Ovary (tissue), 3 donors: ENCODE data around the gene KNOP1.

Source experiments
- CTCF ChIP-seq, 3 donors: fragments of 450-650 bp in 2 of 3; fragments of 200-600 bp in 1 of 3; IDR thresholded peaks; one replicate each; pipeline versions ENCODE4 v1.5.1 to v1.8.0; 2016 to 2022; ENCODE audit warnings: antibody characterized with exemption in 3 of 3, mild to moderate bottlenecking in 1 of 3
- EP300 ChIP-seq: sonication (generic); formaldehyde crosslinking; IDR thresholded peaks from one replicate; pipeline ENCODE4 v1.6.1; 2017; ENCODE audit warnings: antibody characterized with exemption
- POLR2A ChIP-seq: fragments of 450-650 bp; IDR thresholded peaks from one replicate; pipeline ENCODE4 v1.6.1; 2017; ENCODE audit warnings: antibody characterized with exemption, mild to moderate bottlenecking, moderate library complexity
- donor health status: DM: no; HTN: no; CAD: no.

GRCh38 chr16:19755268-19755667, 37.2 kb upstream of the KNOP1 start:
- TF ChIP-seq CTCF (IDR thresholded peaks at IDR 0.05) (no peak), EP300 (no peak), POLR2A (no peak)
